Measurements from ENCODE around the gene PSEN1. TPM values are rescaled to one million over a fixed set of nuclear protein-coding genes. Genes with fewer than 3 reads are reported as not detected.

Gene PSEN1
- total RNA-seq, 1 donor from 2014 or later, result 31.7 TPM

DNA sequence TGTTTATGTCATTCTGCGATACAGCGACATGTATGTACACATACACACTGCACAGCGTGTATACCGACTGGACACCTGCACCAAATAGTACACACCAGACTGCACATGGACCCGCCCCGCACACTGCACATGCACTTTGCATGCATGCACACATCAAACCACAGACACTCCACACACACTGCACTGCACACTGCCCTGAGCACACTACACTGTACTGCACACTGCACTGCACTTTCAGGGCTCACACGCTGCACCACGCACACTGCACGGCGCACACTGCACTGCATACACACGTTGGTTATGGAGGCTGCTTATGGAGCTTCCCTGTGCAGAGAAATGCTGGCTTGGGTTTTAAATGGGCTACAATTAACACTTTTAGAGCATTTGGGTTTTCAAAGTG lies 102.6 kb downstream of the PSEN1 start:
- DNase-seq (ENCODE audit: low read depth), result no peak

DNA sequence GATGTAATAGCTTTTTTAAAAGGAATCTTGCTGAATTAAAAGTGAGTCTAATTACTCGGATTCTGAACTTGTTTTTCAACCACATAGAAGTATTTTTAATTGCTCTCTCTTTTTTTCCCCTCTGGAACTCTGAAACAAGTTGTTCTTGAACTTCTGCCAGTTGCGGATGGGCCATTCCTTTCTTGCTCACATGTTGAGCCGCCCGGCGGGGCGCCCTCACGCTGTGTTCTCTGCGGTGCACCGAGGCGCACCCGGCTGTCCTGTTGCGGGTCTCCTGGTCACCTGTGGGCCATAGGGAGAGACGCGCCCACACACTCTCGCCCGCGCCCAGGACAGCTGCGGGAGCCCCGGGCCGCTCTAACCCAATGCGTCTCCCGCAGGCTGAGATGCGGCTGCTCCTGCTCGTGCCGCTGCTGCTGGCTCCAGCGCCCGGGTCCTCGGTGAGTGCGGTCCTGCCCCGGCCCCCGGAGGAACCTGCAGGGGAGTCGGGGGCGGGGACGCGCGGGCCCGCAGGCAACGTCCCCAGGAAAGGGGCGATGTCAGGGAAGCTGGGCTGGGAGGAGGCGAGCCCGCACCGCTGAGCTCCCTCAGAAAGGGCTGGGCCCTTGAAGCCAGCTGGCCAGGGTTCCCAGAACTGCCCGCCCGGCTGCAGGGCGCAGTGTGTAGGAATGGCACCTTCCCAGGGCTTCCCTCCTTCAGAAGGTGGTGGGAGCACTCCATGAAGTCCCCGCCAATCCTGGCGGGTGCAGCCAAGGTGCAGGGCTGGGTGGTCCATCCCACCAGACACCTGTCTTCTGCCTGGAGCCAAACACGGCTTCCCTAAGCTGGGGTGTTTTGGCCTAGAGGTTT lies 103.3 kb downstream of the PSEN1 start:
- DNase-seq (ENCODE audit: low read depth), result peak; percentile 75

- peak; percentile 38 for DNase-seq (ENCODE audit: low read depth)
Observed at GRCh38 chr14:73240816-73241480, 104.6 kb downstream of the PSEN1 start.

DNA sequence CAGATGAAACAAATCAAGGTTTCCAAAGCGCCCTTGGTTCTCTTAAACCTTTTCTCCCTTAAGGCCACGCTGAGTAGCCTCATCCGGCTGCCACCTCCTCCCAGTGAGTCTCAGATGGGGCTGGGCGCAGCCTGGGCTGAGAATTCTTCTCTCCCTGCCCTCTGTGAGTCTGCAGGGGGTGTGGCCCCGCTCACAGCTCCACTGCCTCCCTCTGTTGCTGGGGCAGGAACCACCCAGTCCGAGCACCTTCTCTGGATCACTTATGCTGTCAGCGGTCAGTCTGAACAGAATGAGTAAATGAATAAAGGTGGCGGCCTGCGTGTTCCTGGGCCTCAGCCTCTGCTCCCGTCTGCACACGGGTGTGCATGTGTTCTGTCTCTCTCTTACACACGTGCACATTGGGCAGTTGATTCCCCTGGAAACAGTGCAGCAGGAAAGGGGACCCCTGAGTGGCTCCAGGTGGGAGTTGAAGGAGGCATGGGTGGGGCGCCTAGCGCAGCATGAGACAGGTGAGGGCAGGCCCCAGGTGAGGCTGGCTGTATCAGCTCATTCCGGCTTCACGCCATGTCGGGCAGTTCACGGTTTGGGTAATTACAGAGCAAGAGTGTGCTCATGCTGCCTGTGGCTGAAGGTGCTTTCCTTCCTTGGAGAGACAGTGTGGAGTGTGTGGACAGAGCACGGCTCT lies 105.3 kb downstream of the PSEN1 start:
- DNase-seq (ENCODE audit: low read depth), result no peak

GRCh38 chr14:73242357-73242901 lies 106.1 kb downstream of the PSEN1 start:
- peak; percentile 33 for DNase-seq (ENCODE audit: low read depth)

DNA sequence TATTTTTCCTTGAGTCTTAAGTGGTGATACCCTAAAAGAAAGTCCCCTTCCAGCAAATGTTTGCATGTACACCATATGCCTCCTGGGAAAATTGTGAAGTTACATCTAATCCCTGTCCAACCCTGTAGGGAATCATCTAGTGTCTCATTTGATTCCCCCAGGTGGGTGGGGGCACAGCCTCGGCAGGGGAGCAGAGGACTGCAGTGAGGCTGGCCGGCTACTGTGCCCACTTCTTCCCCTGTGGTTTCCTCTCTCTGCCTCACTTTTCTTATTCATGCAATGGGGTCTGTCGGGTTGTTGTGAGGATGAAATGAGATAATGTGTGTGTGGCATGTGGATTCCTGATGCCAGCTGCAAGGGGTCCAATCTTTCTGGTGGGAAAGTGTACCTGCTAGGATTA lies 107.0 kb downstream of the PSEN1 start:
- DNase-seq (ENCODE audit: low read depth), result no peak

- DNase-seq (ENCODE audit: low read depth), result no peak
Observed at GRCh38 chr14:73243748-73244147, 107.4 kb downstream of the PSEN1 start.

DNA sequence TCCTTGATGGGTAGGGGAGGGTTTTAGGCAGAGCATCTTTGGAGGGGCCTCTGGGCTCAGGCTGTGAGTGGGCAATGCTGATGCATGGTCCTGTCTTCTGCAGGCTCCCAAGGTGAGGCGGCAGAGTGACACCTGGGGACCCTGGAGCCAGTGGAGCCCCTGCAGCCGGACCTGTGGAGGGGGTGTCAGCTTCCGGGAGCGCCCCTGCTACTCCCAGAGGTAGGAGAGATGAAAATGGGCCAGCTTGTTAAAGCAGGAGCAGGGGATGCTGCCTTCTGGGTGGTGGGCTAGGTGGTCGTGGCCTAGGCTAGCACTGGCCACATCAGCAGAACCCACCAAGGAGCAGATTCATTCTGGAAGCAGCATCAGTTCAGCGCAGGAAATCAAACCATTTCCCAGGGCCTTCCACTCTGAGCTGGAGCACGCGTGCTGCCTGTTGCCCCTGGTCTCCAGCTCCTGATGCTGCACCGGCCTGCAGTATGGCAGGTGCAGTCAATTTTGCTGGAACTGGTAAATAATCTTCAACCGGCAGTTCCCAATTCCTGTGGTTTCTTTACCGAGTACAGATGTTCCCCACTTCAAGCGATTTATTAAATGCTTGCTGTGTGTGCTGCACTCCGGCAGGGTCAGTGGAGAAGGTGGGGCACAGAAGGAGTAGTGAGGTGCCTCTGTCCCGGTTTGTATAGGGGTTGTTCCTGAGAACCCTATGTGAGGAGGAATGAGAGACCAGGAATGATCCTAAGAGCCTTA lies 108.4 kb downstream of the PSEN1 start:
- no peak for DNase-seq (ENCODE audit: low read depth)

DNA sequence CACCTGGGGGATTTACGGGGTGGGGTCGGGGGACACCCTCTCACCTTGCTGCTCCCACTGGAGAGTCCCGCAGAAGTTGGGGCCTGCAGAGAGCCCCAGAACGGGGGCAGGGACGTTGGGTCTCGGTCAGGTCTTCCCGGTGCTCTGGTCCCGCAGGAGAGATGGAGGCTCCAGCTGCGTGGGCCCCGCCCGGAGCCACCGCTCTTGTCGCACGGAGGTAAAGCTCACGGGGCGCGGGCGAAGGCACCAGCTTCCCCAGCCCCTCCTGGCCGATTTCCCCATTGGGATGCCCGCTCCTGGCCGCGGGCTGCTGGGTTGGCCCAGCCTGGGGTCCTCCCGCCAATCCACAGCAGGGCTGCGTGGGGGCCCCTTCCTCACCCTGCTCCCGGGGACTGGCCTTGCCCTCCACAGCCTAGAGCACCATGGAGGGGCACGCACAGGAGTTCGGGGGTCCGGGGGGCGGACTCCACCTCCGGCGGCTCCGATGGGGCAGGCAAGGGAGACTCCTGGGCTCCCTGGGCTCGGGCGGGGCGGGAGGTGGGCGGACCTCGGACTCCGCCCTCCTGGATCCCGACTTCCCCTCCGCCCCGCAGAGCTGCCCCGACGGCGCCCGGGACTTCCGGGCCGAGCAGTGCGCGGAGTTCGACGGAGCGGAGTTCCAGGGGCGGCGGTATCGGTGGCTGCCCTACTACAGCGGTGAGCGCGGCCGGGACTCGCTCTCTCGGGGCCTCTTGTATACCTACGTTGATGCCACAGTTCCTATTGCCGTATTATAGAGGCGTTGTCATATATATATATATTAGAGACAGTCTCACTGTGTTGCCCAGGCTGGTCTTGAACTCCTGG lies 109.4 kb downstream of the PSEN1 start:
- DNase-seq (ENCODE audit: low read depth), result no peak

- no peak for DNase-seq (ENCODE audit: low read depth)
Observed at GRCh38 chr14:73246387-73247150, 110.3 kb downstream of the PSEN1 start.

GRCh38 chr14:73248108-73248868 lies 112.0 kb downstream of the PSEN1 start:
- no peak for DNase-seq (ENCODE audit: low read depth)

DNA sequence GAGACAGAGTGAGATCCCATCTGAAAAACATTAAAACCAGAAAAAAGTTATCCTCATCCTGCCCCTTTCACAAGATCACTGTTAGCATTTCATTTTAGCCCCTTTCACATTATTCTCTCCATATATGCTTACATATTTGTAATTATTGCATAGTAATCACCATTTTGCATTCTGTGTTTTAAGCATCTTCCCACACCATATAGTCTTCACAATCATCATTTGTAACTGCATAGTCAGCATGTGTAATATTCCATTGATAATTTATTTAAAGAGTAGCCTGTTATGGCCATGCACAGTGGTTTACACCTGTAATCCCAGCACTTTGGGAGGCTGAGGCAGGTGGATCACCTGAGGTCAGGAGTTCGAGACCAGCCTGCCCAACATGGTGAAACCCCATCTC lies 112.8 kb downstream of the PSEN1 start:
- no peak for DNase-seq (ENCODE audit: low read depth)

- no peak for DNase-seq (ENCODE audit: low read depth)
Observed at GRCh38 chr14:73249564-73250316, 113.4 kb downstream of the PSEN1 start.

- no peak for DNase-seq (ENCODE audit: low read depth)
Observed at GRCh38 chr14:73250317-73250713, 114.0 kb downstream of the PSEN1 start.

GRCh38 chr14:73250781-73251500 lies 114.6 kb downstream of the PSEN1 start:
- DNase-seq (ENCODE audit: low read depth), result no peak

GRCh38 chr14:73251516-73252215 lies 115.4 kb downstream of the PSEN1 start:
- DNase-seq (ENCODE audit: low read depth), result no peak

Data from myocyte (in vitro differentiated cells).